Progenitor cell of endocrine pancreas (in vitro differentiated cells): ENCODE data around the gene CCDC28A. TPM values are rescaled to one million over a fixed set of nuclear protein-coding genes. Genes with fewer than 3 reads are reported as not detected.

ENCODE experiments used
- DNase-seq: peaks from one replicate; pipeline ENCODE4 v3.0.0; 2021; ENCODE audit warnings: low spot score; ENCODE audit not compliant: unreplicated experiment
- H3K27ac Mint-ChIP-seq: 2 replicates; pipeline ENCODE4 v1.8.0; 2021; ENCODE audit warnings: mild to moderate bottlenecking, moderate library complexity, mixed read lengths
- H3K27me3 Mint-ChIP-seq: 2 replicates; pipeline ENCODE4 v1.8.0; 2021; ENCODE audit warnings: mixed read lengths
- H3K36me3 Mint-ChIP-seq: 2 replicates; pipeline ENCODE4 v1.8.0; 2022; ENCODE audit warnings: mixed read lengths; ENCODE audit not compliant: insufficient read depth
- H3K4me1 Mint-ChIP-seq: 2 replicates; pipeline ENCODE4 v1.8.0; 2021; ENCODE audit warnings: low read depth, mixed read lengths
- H3K4me3 Mint-ChIP-seq: 2 replicates; pipeline ENCODE4 v1.8.0; 2021; ENCODE audit warnings: low read depth, mild to moderate bottlenecking, moderate library complexity, mixed read lengths
- H3K9me3 Mint-ChIP-seq: 2 replicates; pipeline ENCODE4 v1.8.0; 2021; ENCODE audit warnings: low read depth, mixed read lengths
- CTCF ChIP-seq: fragments of 200-600 bp; sonication (generic); IDR thresholded peaks from one replicate; pipeline ENCODE4 v1.5.0; 2021; ENCODE audit warnings: antibody characterized with exemption, mild to moderate bottlenecking; ENCODE audit not compliant: unreplicated experiment
- total RNA-seq: library from RNA; stranded (reverse); gene quantifications from 2 replicates; pipeline ENCODE4 v1.2.1, GENCODE V29; 2021

CCDC28A gene
- total RNA-seq, 1 donor from 2014 or later, result 9.4 TPM

GRCh38 chr6:138778331-138778730 lies 4.8 kb downstream of the CCDC28A start:
- no peak for TF ChIP-seq CTCF
- peaks cover 5% of the 10 kb centered on the region for H3K4me1 Mint-ChIP-seq
- H3K36me3 Mint-ChIP-seq, result peaks cover 6% of the 10 kb centered on the region
- H3K4me3 Mint-ChIP-seq, result no peak overlapping the region
- H3K9me3 Mint-ChIP-seq, result no peaks in the 10 kb centered on the region
- no peak overlapping the region for H3K27ac Mint-ChIP-seq
- H3K27me3 Mint-ChIP-seq, result no peaks in the 10 kb centered on the region
- DNase-seq, result no peak

- TF ChIP-seq CTCF, result no peak
- H3K4me1 Mint-ChIP-seq, result no peaks in the 10 kb centered on the region
- H3K9me3 Mint-ChIP-seq, result no peaks in the 10 kb centered on the region
- peaks cover 8% of the 10 kb centered on the region for H3K36me3 Mint-ChIP-seq
- H3K27me3 Mint-ChIP-seq, result no peaks in the 10 kb centered on the region
- DNase-seq, result no peak
- H3K27ac Mint-ChIP-seq, result no peak overlapping the region
- H3K4me3 Mint-ChIP-seq, result no peak overlapping the region
Measured at GRCh38 chr6:138782243-138782642, 8.7 kb downstream of the CCDC28A start.

GRCh38 chr6:138785079-138785478 lies 11.5 kb downstream of the CCDC28A start:
- H3K27ac Mint-ChIP-seq, result no peak overlapping the region
- H3K4me3 Mint-ChIP-seq, result no peak overlapping the region
- H3K4me1 Mint-ChIP-seq, result no peaks in the 10 kb centered on the region
- no peaks in the 10 kb centered on the region for H3K9me3 Mint-ChIP-seq
- DNase-seq, result no peak
- no peak for TF ChIP-seq CTCF
- peaks cover 5% of the 10 kb centered on the region for H3K36me3 Mint-ChIP-seq
- no peaks in the 10 kb centered on the region for H3K27me3 Mint-ChIP-seq

GRCh38 chr6:138785980-138786379 lies 12.4 kb downstream of the CCDC28A start:
- peaks cover 6% of the 10 kb centered on the region for H3K36me3 Mint-ChIP-seq
- H3K4me1 Mint-ChIP-seq, result no peaks in the 10 kb centered on the region
- H3K4me3 Mint-ChIP-seq, result no peak overlapping the region
- TF ChIP-seq CTCF, result no peak
- no peak for DNase-seq
- no peaks in the 10 kb centered on the region for H3K27me3 Mint-ChIP-seq
- H3K27ac Mint-ChIP-seq, result no peak overlapping the region
- H3K9me3 Mint-ChIP-seq, result no peaks in the 10 kb centered on the region

- no peak for DNase-seq
- H3K9me3 Mint-ChIP-seq, result no peaks in the 10 kb centered on the region
- no peak for TF ChIP-seq CTCF
- H3K27ac Mint-ChIP-seq, result no peak overlapping the region
- no peaks in the 10 kb centered on the region for H3K27me3 Mint-ChIP-seq
- no peaks in the 10 kb centered on the region for H3K4me1 Mint-ChIP-seq
- peaks cover 6% of the 10 kb centered on the region for H3K36me3 Mint-ChIP-seq
- no peak overlapping the region for H3K4me3 Mint-ChIP-seq
Measured at GRCh38 chr6:138787138-138787537, 13.6 kb downstream of the CCDC28A start.
